ENCODE results near the gene CEMP1. TPM values are rescaled to one million over a fixed set of nuclear protein-coding genes. Genes with fewer than 3 reads are reported as not detected.
"Not testable (repeated sequence)": the region's sequence is repeated elsewhere in the genome, so short reads cannot be mapped to it uniquely, and the experiment has no call there.

Gene CEMP1
- total RNA-seq, 1 donor from 2014 or later = 0.16 TPM

GRCh38 chr16:2535625-2536013, 4.4 kb upstream of the CEMP1 start:
- no peak for DNase-seq

DNA sequence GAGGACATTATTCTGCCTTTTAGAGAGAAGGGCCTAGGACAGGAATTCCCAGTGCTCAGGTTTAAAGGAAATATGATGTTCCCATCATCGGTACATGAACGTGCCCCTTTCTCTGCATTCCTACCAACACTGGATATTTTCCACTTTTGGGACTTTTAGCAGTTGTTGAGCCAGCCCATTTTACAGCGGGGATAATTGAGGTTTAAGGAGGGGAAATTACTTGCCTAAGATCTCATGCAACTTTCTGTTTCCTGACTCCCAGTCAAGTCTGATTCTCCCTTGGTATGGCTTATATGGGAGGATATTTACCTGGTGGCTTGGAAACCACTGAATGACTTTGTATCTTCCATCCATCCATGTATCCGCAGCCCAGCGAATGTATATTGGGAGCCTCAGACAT, 3.1 kb upstream of the CEMP1 start:
- DNase-seq = not testable (repeated sequence)

DNA sequence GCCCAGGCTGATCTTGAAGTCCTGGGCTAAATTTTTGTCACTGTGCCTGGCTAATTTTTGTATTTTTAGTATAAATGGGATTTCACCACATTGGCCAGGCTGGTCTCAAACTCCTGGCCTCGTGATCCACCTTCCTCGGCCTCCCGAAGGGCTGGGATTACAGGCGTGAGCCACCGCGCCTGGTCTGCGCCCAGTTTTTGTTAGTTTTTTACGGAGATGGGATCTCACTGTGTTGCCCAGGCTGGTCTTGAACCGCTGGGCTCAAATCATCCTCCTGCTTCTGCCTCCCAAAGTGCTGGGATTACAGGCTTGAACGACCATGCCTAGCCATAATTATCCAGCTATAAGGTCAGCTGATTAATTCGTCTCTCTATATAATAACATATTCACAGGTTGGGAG, 2.7 kb upstream of the CEMP1 start:
- DNase-seq = no peak

GRCh38 chr16:2533142-2533755, 2.0 kb upstream of the CEMP1 start:
- DNase-seq = not testable (repeated sequence)

DNA sequence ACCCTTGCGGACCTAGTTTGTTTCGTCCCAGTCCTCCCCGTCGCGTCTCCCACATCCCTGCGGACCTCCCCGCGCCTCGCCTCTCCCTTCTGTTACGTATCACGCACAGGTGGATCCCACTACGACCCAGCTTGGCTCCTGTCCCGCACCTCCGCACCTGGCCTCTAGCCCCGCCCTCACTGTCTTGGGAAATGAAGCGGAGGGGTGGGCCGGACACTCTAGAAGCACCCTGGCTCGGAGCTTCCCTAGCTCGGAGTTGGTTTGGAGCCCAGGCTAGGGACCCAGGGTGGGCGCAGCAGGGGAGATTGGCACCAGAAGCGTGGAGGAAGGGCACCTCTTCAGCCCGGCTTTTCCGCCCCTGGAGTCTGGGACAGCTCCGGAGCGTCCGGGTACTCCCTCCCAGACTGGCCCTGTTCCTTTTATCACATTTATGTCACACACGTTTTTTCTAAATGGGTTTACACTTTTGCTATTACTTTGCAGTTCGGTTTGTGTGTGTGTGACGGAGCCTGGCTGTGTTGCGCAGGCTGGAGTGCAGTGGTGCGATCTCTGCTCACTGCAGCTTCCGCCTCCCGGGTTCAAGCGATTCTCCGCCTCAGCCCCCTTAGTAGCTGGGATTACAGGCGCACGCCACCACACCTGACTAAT, 1.4 kb upstream of the CEMP1 start:
- DNase-seq = no peak

DNA sequence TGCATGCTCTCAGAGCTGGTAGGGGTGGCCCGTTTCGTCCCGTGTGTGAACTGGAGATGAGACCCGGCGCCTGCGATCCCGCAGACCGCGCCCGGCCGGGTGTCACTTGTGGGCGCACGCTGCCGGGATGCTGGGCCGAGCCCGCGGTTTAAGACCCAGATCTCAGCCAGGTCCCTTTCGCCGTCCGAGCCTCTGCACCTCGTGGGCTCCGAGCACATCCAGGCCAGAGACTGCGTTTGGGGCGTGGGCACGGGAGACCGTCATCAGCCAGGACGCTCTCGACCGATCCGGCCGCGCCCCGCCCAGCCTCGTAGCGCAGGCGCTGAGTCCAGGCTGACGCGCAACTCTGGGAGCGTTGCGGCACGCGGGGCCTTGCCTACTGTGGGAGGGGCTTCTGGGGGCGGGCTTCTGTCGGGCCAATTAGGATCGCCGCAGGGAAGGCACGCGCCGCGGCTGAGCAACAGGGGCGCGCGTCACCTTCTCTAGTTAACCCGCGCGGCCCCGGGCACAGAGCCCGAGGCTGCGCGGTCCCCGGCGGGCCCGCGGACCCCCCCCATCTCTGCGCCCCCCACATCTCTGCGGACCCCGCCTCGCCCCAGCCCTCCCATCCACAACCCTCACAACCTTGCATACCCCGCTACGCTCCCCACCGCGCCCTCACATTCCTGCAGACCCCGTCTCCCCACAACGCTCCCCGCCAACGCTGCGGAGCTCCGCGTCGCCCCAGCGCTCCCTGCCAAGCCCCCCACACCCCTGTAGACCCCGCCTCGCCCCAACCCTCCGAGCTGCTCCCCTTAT, 687 bp upstream of the CEMP1 start:
- peak; percentile 98 for DNase-seq

DNA sequence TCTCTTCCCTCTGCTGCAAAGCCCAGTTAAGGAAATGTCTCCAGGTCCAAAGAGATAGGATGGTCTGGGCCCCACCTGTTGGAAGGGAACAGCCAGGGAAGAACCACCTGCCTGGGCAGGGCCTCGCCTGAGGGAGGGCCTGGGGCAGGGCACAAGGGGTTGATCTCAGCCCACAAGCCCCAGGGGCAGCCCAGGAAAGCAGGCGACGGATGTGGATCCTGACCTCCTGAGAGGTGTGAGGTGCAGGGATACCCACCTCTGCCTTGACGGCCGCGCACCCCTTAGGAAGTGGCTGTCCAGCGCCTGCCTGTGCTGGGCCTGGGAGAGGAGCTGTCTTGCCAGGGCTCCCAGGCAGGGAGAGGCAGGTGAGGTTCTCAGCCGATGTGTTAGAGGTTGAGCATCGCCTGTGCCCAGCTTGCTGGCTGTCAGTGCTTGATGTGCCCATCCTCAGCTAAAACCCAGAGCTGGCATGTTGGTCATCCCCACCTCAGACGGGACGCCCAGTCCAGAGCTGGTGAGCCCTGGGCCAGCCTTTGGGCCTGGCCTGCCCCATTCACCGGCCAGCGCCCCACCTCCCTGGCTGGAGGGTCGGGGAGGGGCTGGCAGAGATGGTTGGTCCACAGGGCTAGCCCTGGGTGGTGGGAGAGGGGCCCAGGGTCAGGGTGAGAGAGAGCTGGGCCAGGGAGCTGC, 434 bp downstream of the CEMP1 start:
- no peak for DNase-seq

DNA sequence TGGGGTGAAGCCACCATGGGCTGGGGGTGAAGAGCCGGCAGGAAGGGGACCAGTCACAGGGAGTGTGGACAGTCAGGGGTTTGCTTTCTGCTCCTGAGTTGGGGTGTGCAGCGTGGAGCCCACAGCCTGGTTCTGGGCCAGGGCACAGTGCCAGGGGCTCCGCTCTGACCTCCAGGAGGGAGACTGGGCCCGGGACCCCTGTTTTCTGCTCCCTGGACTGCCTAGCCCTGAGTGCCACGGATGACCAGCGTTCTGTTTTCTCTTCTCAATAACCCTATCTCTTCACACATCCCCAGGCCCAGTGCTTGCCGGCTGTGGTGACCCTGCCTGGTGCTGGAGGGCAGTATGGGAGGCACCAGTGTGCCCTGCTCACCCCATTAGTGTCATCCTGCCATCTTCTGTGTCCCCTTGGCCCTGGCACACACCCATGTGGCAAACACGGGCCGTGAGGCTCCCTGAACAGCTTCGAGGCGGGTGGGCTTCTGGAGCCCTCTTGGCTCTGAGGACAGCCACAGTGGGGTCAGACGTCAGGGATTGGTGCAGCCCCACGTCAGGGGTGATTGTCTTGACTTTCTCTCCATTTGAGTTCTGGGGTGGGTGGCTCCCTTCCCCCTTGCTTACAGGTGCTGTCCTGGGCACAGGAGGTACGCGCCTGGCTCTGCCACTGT, 1.1 kb downstream of the CEMP1 start:
- DNase-seq = no peak

DNA sequence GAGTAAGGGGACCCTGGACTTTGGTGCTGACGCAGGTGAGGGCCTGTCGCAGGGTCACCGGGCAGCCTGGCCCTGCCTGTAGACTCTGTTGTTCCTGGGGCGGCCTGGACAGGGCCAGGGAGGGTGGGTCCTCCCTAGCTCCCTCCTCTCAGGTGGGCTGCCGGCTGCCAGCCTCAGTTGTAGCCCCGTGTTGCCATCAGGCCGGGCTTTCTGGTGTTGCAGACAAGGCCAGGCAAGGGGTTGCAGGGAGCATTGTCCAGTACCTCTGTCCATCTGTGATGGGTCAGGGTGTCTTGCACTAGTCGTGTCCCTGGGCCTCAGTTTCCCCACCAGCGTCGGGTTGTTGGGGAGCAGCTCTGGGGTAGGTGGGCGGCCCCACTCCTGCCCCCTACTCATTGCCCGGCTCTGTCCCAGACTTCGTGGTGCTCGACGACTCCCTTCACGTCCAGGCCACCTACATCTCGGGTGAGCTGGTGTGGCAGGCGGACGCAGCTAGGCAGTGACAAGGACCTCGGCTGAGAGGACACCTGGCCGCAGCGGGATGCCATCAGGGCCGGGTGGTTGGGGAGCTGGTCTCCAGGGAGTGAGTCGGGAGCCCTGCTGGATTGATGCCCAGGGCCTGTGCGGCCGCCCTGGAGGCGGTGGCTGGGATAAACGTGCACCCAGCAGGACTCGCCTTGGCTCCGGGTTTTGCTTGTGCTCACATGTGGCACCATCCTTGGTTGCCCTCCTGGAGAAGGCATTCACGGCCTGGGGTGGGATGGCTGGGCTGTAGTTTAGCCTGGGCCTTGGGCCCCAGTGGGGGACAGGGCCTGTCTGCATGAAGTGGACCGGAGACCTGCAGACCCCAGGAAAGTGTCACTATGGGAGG, 1.9 kb downstream of the CEMP1 start:
- no peak for DNase-seq

GRCh38 chr16:2528161-2529060, 2.8 kb downstream of the CEMP1 start:
- no peak for DNase-seq

- no peak for DNase-seq
Observed at GRCh38 chr16:2527784-2528100, 3.5 kb downstream of the CEMP1 start.

GRCh38 chr16:2527071-2527783, 4.0 kb downstream of the CEMP1 start:
- no peak for DNase-seq

GRCh38 chr16:2526135-2526534, 5.1 kb downstream of the CEMP1 start:
- no peak for DNase-seq

DNA sequence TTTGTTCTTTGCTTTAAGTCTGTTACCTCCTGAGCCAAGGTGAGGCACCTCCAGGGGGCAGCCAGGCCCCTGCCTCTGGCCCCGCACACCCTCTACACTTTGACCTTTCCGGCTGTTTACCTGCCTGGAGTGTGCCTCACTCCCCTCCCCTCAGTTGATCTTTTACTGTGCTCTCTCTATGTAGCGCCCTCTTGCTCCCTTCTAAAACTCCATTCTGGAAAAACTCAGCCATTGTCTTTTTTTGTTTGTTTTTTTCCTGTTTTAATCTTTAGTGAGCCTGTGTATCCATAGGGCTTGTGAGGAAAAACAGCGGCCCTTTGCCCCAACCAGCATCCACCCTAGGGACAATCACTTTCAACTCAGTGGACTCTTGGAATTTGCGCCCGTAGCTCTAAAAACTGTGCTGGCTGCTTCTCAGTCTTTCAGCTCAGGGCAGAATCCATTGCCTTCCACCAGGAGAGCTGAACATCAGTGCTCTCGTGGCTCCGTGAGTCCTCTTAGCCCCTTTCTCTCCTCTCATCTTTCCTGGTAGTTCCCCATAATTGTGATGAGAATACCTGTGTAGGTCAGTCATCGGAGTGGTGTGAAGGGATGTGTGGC, 6.8 kb downstream of the CEMP1 start:
- no peak for DNase-seq

DNA sequence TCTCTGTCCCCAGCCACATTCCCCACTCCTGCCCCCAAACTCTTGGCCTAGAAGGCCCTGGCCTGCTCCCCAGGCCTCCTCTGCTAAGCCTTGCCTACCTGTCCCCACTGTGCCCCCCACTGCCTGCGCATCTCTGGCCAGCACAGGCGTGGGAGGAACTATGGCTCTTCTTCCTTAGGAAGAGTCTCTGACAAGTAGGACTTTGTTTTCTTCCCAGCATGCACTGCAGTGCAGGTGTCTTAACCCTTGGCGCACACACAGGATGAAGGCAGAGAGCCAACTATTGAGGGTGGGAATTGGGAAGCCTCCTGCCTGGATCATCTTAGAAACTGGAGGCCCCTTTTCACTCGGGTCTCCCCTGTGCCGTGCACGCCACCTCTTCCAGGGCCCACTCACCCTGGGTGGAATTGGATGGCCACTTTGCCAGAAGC, 7.4 kb downstream of the CEMP1 start:
- DNase-seq = no peak

DNA sequence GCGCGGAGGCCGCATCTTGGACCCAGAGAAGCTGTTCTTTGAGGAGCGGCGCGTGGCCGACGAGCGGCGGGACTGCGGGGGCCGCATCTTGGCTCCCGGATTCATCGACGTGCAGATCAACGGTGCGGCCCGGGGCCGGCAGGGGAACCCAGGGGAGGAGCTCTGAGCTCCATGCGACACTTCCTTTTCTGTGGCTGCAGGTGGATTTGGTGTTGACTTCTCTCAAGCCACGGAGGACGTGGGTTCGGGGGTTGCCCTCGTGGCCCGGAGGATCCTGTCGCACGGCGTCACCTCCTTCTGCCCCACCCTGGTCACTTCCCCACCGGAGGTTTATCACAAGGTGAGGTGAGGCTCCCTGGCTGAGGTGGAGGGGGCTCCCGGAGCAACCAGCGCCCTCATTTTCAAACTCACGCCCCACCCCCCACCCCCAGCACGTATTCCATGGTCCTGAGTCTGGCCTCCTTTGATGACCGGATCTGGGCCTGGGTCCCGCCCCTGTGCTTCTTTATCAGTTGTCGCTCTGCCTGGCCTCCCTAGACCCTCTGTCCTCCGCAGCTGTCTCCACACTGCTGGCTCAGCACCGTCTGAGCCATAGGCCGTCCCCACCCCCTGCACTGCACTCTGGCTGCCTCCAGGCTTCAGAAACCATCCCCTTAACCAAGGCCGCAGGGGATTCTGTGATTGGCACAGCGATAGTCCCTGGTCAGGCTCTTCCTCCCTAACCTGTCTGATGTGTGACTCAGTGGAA, 10.2 kb downstream of the CEMP1 start:
- no peak for DNase-seq

GRCh38 chr16:2520097-2520783, 11.0 kb downstream of the CEMP1 start, which contains the start of gene AMDHD2:
TSS of gene AMDHD2 (plus strand) at chr16:2520371. CDS start at chr16:2520459, 88 bp downstream.
- DNase-seq = peak; percentile 81

- no peak for DNase-seq
Observed at GRCh38 chr16:2519711-2520080, 11.5 kb downstream of the CEMP1 start.

All from occipital lobe (tissue), 2 donors.